SK-N-SH treated with all-trans-retinoic acid at 6 μM for 48 hours (cell line): Measurements from ENCODE around the gene ZKSCAN5.

Experiments
- ATAC-seq: fragments of 200-7000 bp; cut with Tn5 transposase; 3 replicates; pipeline ENCODE4 v1.9.1; 2020; ENCODE audit warnings: mild to moderate bottlenecking, moderate library complexity
- ARNTL ChIP-seq: fragments of 450-650 bp; formaldehyde crosslinking; IDR thresholded peaks from 2 replicates; pipeline ENCODE4 v1.5.0; 2020; ENCODE audit warnings: low read depth, mild to moderate bottlenecking, moderate library complexity, borderline replicate concordance
- BACH2 ChIP-seq: fragments of 250-450 bp; sonication (Bioruptor Pico); IDR thresholded peaks from 2 replicates; pipeline ENCODE4 v1.9.0; 2021; ENCODE audit warnings: mild to moderate bottlenecking, borderline replicate concordance
- CSDC2 ChIP-seq: fragments of 250-450 bp; sonication (Bioruptor Pico); IDR thresholded peaks from 2 replicates; pipeline ENCODE4 v1.5.0; 2020; ENCODE audit warnings: mild to moderate bottlenecking, moderate library complexity
- CSRNP3 ChIP-seq: fragments of 250-450 bp; sonication (Bioruptor Pico); IDR thresholded peaks from 2 replicates; pipeline ENCODE4 v1.5.1; 2021; ENCODE audit warnings: mild to moderate bottlenecking, moderate library complexity
- ESRRG ChIP-seq: fragments of 250-450 bp; sonication (Bioruptor Pico); IDR thresholded peaks from 2 replicates; pipeline ENCODE4 v1.6.1; 2021; ENCODE audit warnings: mild to moderate bottlenecking
- GLIS3 ChIP-seq: fragments of 250-450 bp; sonication (Bioruptor Pico); IDR thresholded peaks from 2 replicates; pipeline ENCODE4 v1.5.0; 2020; ENCODE audit warnings: mild to moderate bottlenecking, moderate library complexity
- ISL1 ChIP-seq: fragments of 250-450 bp; sonication (Bioruptor Pico); IDR thresholded peaks from 2 replicates; pipeline ENCODE4 v2.1.2; 2022; ENCODE audit warnings: mild to moderate bottlenecking, moderate library complexity
- OSR1 ChIP-seq: fragments of 250-450 bp; sonication (Bioruptor Pico); IDR thresholded peaks from 2 replicates; pipeline ENCODE4 v1.8.0; 2022; ENCODE audit warnings: moderate library complexity, mild to moderate bottlenecking, inconsistent platforms
- PATZ1 ChIP-seq: fragments of 250-450 bp; sonication (Bioruptor Pico); IDR thresholded peaks from 2 replicates; pipeline ENCODE4 v1.8.0; 2020; ENCODE audit warnings: mild to moderate bottlenecking, moderate library complexity, borderline replicate concordance
- POU6F1 ChIP-seq: fragments of 250-450 bp; sonication (Bioruptor Pico); IDR thresholded peaks from 2 replicates; pipeline ENCODE4 v1.8.0; 2021; ENCODE audit warnings: low read depth, mild to moderate bottlenecking, moderate library complexity, borderline replicate concordance
- PPARA ChIP-seq: fragments of 250-450 bp; sonication (Bioruptor Pico); IDR thresholded peaks from 2 replicates; pipeline ENCODE4 v1.5.0; 2020; ENCODE audit warnings: mild to moderate bottlenecking, borderline replicate concordance
- RARB ChIP-seq: fragments of 250-450 bp; sonication (Bioruptor Pico); IDR thresholded peaks from 2 replicates; pipeline ENCODE4 v1.8.0; 2021; ENCODE audit warnings: mild to moderate bottlenecking, moderate library complexity
- SNAI2 ChIP-seq: fragments of 250-450 bp; sonication (Bioruptor Pico); IDR thresholded peaks from 2 replicates; pipeline ENCODE4 v1.5.0; 2020; ENCODE audit warnings: mild to moderate bottlenecking, moderate library complexity
- TCF4 ChIP-seq: fragments of 250-450 bp; sonication (Bioruptor Pico); IDR thresholded peaks from 2 replicates; pipeline ENCODE4 v1.8.0; 2021; ENCODE audit warnings: mild to moderate bottlenecking, moderate library complexity, borderline replicate concordance
- TSHZ2 ChIP-seq: fragments of 250-450 bp; sonication (Bioruptor Pico); IDR thresholded peaks from 2 replicates; pipeline ENCODE4 v1.5.0; 2020; ENCODE audit warnings: mild to moderate bottlenecking, moderate library complexity
- ZC3H10 ChIP-seq: fragments of 250-450 bp; sonication (Bioruptor Pico); IDR thresholded peaks from 2 replicates; pipeline ENCODE4 v1.5.1; 2021; ENCODE audit warnings: mild to moderate bottlenecking, moderate library complexity
- ZFP3 ChIP-seq: fragments of 250-450 bp; sonication (Bioruptor Pico); IDR thresholded peaks from 2 replicates; pipeline ENCODE4 v1.5.0; 2020; ENCODE audit warnings: mild to moderate bottlenecking, moderate library complexity
- ZFP30 ChIP-seq: fragments of 450-650 bp; formaldehyde crosslinking; IDR thresholded peaks from 2 replicates; pipeline ENCODE4 v1.5.0; 2022; ENCODE audit warnings: mild to moderate bottlenecking, moderate library complexity
- ZNF565 ChIP-seq: fragments of 450-650 bp; formaldehyde crosslinking; conservative IDR thresholded peaks from 2 replicates; pipeline ENCODE4 v1.5.0; 2020; ENCODE audit warnings: low read depth, mild to moderate bottlenecking, moderate library complexity
- ZNF70 ChIP-seq: fragments of 450-650 bp; formaldehyde crosslinking; IDR thresholded peaks from 2 replicates; pipeline ENCODE4 v1.5.0; 2020; ENCODE audit warnings: mild to moderate bottlenecking, moderate library complexity
- ZNF8 ChIP-seq: fragments of 450-650 bp; formaldehyde crosslinking; IDR thresholded peaks from 2 replicates; pipeline ENCODE4 v1.5.0; 2020; ENCODE audit warnings: mild to moderate bottlenecking, moderate library complexity

Gene ZKSCAN5

GRCh38 chr7:99525713-99526440, 21.4 kb downstream of the ZKSCAN5 start:
- ATAC-seq: peak; percentile 83
- TF ChIP-seq ESRRG (CRISPR knock-in tag): no peak
- TF ChIP-seq ZNF8: no peak
- no peak for TF ChIP-seq PPARA (CRISPR knock-in tag)
- no peak for TF ChIP-seq ISL1 (CRISPR knock-in tag)
- no peak for TF ChIP-seq TCF4 (CRISPR knock-in tag)
- no peak for TF ChIP-seq BACH2 (CRISPR knock-in tag)
- TF ChIP-seq ZNF70 (CRISPR knock-in tag): no peak
- TF ChIP-seq ZNF565: no peak
- no peak for TF ChIP-seq CSRNP3 (CRISPR knock-in tag)
- TF ChIP-seq GLIS3 (CRISPR knock-in tag): no peak
- no peak for TF ChIP-seq SNAI2 (CRISPR knock-in tag)
- no peak for TF ChIP-seq RARB
- TF ChIP-seq CSDC2 (CRISPR knock-in tag): no peak
- no peak for TF ChIP-seq PATZ1 (CRISPR knock-in tag)
- TF ChIP-seq POU6F1 (CRISPR knock-in tag): no peak
- TF ChIP-seq ZC3H10 (CRISPR knock-in tag): no peak
- TF ChIP-seq OSR1 (CRISPR knock-in tag): no peak
- TF ChIP-seq ARNTL (CRISPR knock-in tag): no peak
- no peak for TF ChIP-seq TSHZ2 (CRISPR knock-in tag)
- no peak for TF ChIP-seq ZFP30 (CRISPR knock-in tag)

GRCh38 chr7:99531354-99531765, 26.9 kb downstream of the ZKSCAN5 start:
- ATAC-seq: no peak
- TF ChIP-seq ZNF565 (no peak), ISL1 (CRISPR knock-in tag) (no peak), GLIS3 (CRISPR knock-in tag) (no peak), SNAI2 (CRISPR knock-in tag) (no peak), ZC3H10 (CRISPR knock-in tag) (no peak), PPARA (CRISPR knock-in tag) (no peak), CSDC2 (CRISPR knock-in tag) (0 out of 2 replicates have a peak, but pooled peaks have one; percentile 17), ZNF8 (no peak)

GRCh38 chr7:99535667-99536066, 31.2 kb downstream of the ZKSCAN5 start:
- no peak for ATAC-seq
- no peak for TF ChIP-seq OSR1 (CRISPR knock-in tag)
- no peak for TF ChIP-seq CSRNP3 (CRISPR knock-in tag)
- no peak for TF ChIP-seq ESRRG (CRISPR knock-in tag)
- no peak for TF ChIP-seq BACH2 (CRISPR knock-in tag)
- TF ChIP-seq TCF4 (CRISPR knock-in tag): no peak
- TF ChIP-seq ISL1 (CRISPR knock-in tag): no peak
- no peak for TF ChIP-seq CSDC2 (CRISPR knock-in tag)
- no peak for TF ChIP-seq POU6F1 (CRISPR knock-in tag)
- no peak for TF ChIP-seq TSHZ2 (CRISPR knock-in tag)
- no peak for TF ChIP-seq SNAI2 (CRISPR knock-in tag)
- TF ChIP-seq ZNF565: no peak
- TF ChIP-seq ZNF8: no peak
- TF ChIP-seq ARNTL (CRISPR knock-in tag): no peak
- TF ChIP-seq ZFP3 (CRISPR knock-in tag): no peak
- no peak for TF ChIP-seq PPARA (CRISPR knock-in tag)
